Upper lobe of left lung (tissue), 6 donors: ENCODE measurements around the gene GADL1. TPM values are rescaled to one million over a fixed set of nuclear protein-coding genes. Genes with fewer than 3 reads are reported as not detected.
A peak's percentile ranks its signal among the peaks of the same experiment; 100 is the strongest.

ENCODE experiments used
- ATAC-seq, 2 donors: fragments of 200-7000 bp; cut with Tn5 transposase; one replicate each; pipeline ENCODE4 v1.9.1; 2022; ENCODE audit warnings: mild to moderate bottlenecking in 2 of 2, moderate library complexity in 2 of 2; ENCODE audit not compliant: low FRiP score in 2 of 2
- DNase-seq, 2 donors: peaks; one replicate each; pipeline ENCODE4 v3.0.0-alpha.2; 2019 to 2020
- H3K27ac ChIP-seq, 4 donors: fragments of 200-600 bp; sonication (generic); one replicate each; pipeline ENCODE4 v1.5.1; 2016 to 2019
- H3K27me3 ChIP-seq, 4 donors: fragments of 200-600 bp; sonication (generic); one replicate each; pipeline ENCODE4 v1.5.1; 2017 to 2019
- H3K36me3 ChIP-seq, 4 donors: fragments of 200-600 bp; sonication (generic); one replicate each; pipeline ENCODE4 v1.5.1; 2016 to 2019
- H3K4me1 ChIP-seq, 4 donors: fragments of 200-600 bp; sonication (generic); one replicate each; pipeline ENCODE4 v1.5.1; 2018 to 2019
- H3K4me3 ChIP-seq, 4 donors: fragments of 200-600 bp; sonication (generic); one replicate each; pipeline ENCODE4 v1.5.1; 2017 to 2019; ENCODE audit warnings: mild to moderate bottlenecking in 2 of 4, moderate library complexity in 1 of 4
- H3K9me3 ChIP-seq, 4 donors: fragments of 200-600 bp; sonication (generic); one replicate each; pipeline ENCODE4 v1.5.1; 2018 to 2019
- EP300 ChIP-seq, 4 donors: sonication (generic); formaldehyde crosslinking; IDR thresholded peaks; one replicate each; pipeline ENCODE4 v1.5.1; 2017; ENCODE audit warnings: antibody characterized with exemption in 4 of 4, control low read depth in 2 of 4
- POLR2A ChIP-seq, 4 donors: fragments of 450-650 bp; IDR thresholded peaks; one replicate each; pipeline ENCODE4 v1.5.1; 2016 to 2017; ENCODE audit warnings: antibody characterized with exemption in 4 of 4, mild to moderate bottlenecking in 2 of 4
- POLR2AphosphoS5 ChIP-seq, 2 donors: sonication (generic); formaldehyde crosslinking; IDR thresholded peaks; one replicate each; pipeline ENCODE4 v1.5.1; 2017; ENCODE audit warnings: antibody characterized with exemption in 2 of 2
- WGBS, 2 donors: methylation state at CpG; one replicate each; pipeline ENCODE4 v1.1.5; 2017 to 2018; 5-methylcytosine and 5-hydroxymethylcytosine counted together
- total RNA-seq, 6 donors: library from RNA; depleted of rRNA in 4 of 6; stranded (reverse); fragments of >200 nt in 4 of 6; gene quantifications; one replicate each; pipeline versions ENCODE4 v1.1.0 to v1.2.1, GENCODE V29; 2016 to 2021
- TF ChIP-seq, protein P1 (sequence below), 6 experiments: fragments of 450-650 bp in 4 of 6; fragments of 200-600 bp in 2 of 6; sonication (generic) in 2 of 6; IDR thresholded peaks; one replicate each; pipeline ENCODE4 v1.5.1; 2016 to 2019; ENCODE audit warnings: antibody characterized with exemption in 6 of 6
- donor health status: DM: no; HTN: no; CAD: no; lungs with moderate emphysema.
- donor health status: DM: no; HTN: yes; CAD: no; lungs with severe emphysema.

GADL1 gene
- total RNA-seq, 6 donors from 2014 or later: 0.07 TPM; not detected in 5

DNA sequence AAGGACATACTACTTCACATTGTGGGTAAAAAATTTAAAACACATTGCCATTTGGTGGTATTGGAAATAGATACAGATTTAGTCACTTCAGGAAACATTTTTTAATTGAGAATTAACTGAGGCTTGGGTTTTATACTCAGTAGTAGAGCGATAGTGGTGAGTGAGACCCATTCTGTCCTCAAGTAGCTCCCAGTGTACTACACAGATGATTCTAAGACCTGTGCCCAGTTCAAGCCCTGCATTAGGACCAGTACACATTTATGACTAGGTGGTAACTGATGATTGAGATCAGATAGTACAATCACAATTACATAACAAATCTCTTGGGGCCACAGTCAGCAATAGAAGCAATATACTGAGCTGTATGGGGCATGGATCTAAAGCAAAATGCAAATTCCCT lies 67.4 kb downstream of the GADL1 start:
- ATAC-seq (no peak), DNase-seq (no peak)
- H3K4me3 ChIP-seq: no peak overlapping the region
- 94 to 96% methylated on average over 1 of the region's 1 CpG for WGBS, 2 donors
- no peaks in the 10 kb centered on the region for H3K27me3 ChIP-seq
- no peaks in the 10 kb centered on the region for H3K4me1 ChIP-seq
- no peak for TF ChIP-seq EP300 (IDR thresholded peaks at IDR 0.05)
- no peak for TF ChIP-seq POLR2A (IDR thresholded peaks at IDR 0.05)
- TF ChIP-seq, protein P1, sequence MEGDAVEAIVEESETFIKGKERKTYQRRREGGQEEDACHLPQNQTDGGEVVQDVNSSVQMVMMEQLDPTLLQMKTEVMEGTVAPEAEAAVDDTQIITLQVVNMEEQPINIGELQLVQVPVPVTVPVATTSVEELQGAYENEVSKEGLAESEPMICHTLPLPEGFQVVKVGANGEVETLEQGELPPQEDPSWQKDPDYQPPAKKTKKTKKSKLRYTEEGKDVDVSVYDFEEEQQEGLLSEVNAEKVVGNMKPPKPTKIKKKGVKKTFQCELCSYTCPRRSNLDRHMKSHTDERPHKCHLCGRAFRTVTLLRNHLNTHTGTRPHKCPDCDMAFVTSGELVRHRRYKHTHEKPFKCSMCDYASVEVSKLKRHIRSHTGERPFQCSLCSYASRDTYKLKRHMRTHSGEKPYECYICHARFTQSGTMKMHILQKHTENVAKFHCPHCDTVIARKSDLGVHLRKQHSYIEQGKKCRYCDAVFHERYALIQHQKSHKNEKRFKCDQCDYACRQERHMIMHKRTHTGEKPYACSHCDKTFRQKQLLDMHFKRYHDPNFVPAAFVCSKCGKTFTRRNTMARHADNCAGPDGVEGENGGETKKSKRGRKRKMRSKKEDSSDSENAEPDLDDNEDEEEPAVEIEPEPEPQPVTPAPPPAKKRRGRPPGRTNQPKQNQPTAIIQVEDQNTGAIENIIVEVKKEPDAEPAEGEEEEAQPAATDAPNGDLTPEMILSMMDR (IDR thresholded peaks at IDR 0.05): no peak
- no peak for TF ChIP-seq POLR2AphosphoS5 (IDR thresholded peaks at IDR 0.05)
- H3K27ac ChIP-seq: no peak overlapping the region
- no peaks in the 10 kb centered on the region for H3K36me3 ChIP-seq
- H3K9me3 ChIP-seq: no peaks in the 10 kb centered on the region

DNA sequence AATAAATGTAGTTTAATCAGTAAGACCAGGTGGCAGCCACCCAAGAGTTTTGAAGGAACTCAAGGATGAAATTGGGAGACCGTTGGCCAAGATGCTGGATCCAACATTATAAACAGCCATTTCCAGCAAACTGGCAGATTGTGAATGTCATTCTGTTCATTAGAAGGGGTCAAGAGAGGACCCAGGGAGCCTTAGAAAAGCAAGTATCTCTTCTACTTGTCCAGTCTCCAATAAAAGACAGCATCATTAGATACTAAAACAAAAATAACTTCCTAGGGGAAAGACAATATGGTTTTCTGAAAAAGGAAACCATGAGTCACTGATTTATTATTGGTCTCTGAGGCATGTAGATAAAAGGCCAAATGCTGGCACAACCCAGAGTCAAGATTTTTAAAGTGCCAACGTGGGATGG lies 67.9 kb downstream of the GADL1 start:
- Histone ChIP-seq H3K4me1 (no peaks in the 10 kb centered on the region), H3K9me3 (no peaks in the 10 kb centered on the region), H3K36me3 (no peaks in the 10 kb centered on the region), H3K27me3 (no peaks in the 10 kb centered on the region), H3K27ac (no peak overlapping the region), H3K4me3 (no peak overlapping the region)
- DNase-seq: no peak
- WGBS, 2 donors: 42 to 43% methylated on average over 2 of the region's 2 CpGs
- TF ChIP-seq, protein P1 (IDR thresholded peaks at IDR 0.05): no peak
- no peak for TF ChIP-seq POLR2AphosphoS5 (IDR thresholded peaks at IDR 0.05)
- no peak for TF ChIP-seq EP300 (IDR thresholded peaks at IDR 0.05)
- no peak for TF ChIP-seq POLR2A (IDR thresholded peaks at IDR 0.05)
- no peak for ATAC-seq

DNA sequence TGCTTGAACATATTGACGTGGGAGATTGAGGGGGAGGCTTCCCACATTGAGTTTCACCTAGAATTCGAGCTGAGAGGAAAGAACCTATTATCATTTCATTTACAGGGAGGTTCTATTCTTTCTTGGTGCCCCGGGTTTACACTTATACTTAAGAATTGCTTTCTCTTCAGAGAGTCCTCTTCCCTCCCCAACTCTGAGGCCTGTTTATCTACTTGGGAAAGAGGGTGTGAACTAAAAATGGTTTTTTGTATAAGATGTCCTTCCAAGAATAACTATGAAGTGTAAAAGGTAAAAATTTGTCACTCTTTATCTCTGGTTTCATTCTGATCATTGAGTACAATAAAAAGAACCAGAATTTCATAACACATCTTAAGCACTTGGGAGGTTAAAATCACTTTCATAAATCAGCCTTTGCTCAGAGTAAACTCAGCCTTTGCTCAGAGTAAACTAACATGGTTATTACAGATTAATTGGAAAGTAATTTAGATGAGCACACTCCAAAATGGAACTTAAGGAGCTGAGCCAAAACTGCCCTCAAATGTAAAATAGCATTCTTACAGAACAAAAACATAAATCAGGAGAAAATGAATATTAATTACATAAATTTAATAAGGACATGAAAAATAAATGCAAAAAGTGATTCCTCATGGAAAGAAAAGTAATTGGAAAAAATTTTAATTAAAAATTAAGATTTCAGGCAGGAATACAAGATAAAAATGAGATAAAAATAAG lies 75.2 kb downstream of the GADL1 start:
- no peak overlapping the region for H3K4me3 ChIP-seq
- WGBS, 2 donors: 76 to 83% methylated on average over 3 of the region's 3 CpGs
- no peaks in the 10 kb centered on the region for H3K4me1 ChIP-seq
- no peaks in the 10 kb centered on the region for H3K9me3 ChIP-seq
- no peak for ATAC-seq
- no peaks in the 10 kb centered on the region for H3K27me3 ChIP-seq
- DNase-seq: no peak
- H3K36me3 ChIP-seq: no peaks in the 10 kb centered on the region
- TF ChIP-seq POLR2A (IDR thresholded peaks at IDR 0.05) (no peak), POLR2AphosphoS5 (IDR thresholded peaks at IDR 0.05) (no peak)
- no peak overlapping the region for H3K27ac ChIP-seq

DNA sequence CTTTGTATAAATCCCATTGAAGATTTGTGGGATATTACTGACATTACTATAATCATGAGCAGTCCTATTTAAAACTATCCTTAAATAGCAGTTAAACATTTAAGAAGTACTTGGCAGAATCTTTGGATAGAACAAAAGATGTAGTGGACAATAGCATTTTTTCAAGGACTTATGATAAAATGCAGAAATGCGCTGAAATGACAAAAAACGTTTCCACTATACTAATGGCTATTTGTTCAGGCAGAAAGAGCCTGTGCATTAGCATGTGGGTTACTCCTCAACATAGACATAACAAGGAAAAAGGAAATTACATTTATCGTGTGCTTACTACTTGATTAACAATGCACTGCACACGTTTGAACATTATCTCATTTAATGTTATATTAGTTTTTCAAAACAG lies 80.7 kb downstream of the GADL1 start:
- 66 to 76% methylated on average over 4 of the region's 4 CpGs for WGBS, 2 donors
- H3K4me1 ChIP-seq: no peaks in the 10 kb centered on the region
- H3K27me3 ChIP-seq: no peaks in the 10 kb centered on the region
- H3K9me3 ChIP-seq: no peaks in the 10 kb centered on the region
- no peak for DNase-seq
- no peak for ATAC-seq
- H3K4me3 ChIP-seq: no peak overlapping the region
- H3K27ac ChIP-seq: no peak overlapping the region
- H3K36me3 ChIP-seq: no peaks in the 10 kb centered on the region
- TF ChIP-seq, protein P1 (IDR thresholded peaks at IDR 0.05): no peak
- TF ChIP-seq EP300 (IDR thresholded peaks at IDR 0.05): no peak

DNA sequence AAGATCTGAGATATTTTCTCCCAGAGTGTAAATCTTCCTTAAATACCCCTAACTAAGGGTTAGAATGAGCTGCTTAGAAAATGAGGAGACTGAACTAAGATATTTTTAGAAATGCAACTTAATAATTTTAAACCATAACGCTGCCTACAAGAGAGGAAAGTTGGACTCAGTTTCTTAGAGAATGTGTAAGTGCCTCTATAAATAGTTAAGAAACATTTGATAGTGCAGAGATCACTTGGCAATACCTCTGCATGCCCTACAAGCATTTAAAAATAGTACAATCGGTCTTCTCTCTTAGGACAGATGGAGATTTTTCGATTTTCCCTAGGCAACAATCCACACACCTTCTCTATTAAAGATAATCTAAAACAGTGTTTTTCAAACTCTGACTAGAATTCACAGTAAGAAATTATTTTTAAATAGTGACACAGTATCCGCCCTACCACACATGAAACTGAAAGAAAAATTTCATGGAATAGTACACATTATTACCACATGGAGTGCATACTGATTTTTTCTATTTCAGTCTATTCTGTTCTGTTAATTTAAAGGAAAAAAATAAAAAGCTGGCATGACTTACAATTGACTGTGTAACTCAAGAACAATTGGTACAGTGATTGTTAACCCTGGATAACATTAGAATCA lies 83.2 kb downstream of the GADL1 start:
- WGBS, 2 donors: 61 to 71% methylated on average over 4 of the region's 4 CpGs
- ATAC-seq: no peak
- Histone ChIP-seq H3K4me1 (no peaks in the 10 kb centered on the region), H3K9me3 (no peaks in the 10 kb centered on the region), H3K4me3 (peak overlapping the region in 1 of 4 donors; percentile 0), H3K36me3 (no peaks in the 10 kb centered on the region), H3K27me3 (no peaks in the 10 kb centered on the region), H3K27ac (no peak overlapping the region)
- TF ChIP-seq POLR2A (IDR thresholded peaks at IDR 0.05) (no peak), POLR2AphosphoS5 (IDR thresholded peaks at IDR 0.05) (no peak), EP300 (IDR thresholded peaks at IDR 0.05) (no peak)
- TF ChIP-seq, protein P1 (IDR thresholded peaks at IDR 0.05): no peak
- DNase-seq: no peak
